Neural cell (in vitro differentiated cells): Measurements from ENCODE around the gene TXLNG. TPM values are rescaled to one million over a fixed set of nuclear protein-coding genes. Genes with fewer than 3 reads are reported as not detected.

Experiments
- H2AFZ ChIP-seq: fragments of 200-600, 300-800 bp; sonication (generic), shearing (Covaris generic); 2 replicates; pipeline ENCODE4 v1.6.0; 2014; ENCODE audit warnings: low read depth, mild to moderate bottlenecking, antibody characterized with exemption, low read length, moderate library complexity
- H3F3A ChIP-seq: fragments of 200-600 bp; shearing (Covaris generic); 2 replicates; pipeline ENCODE4 v1.6.1; 2016; ENCODE audit warnings: mild to moderate bottlenecking, moderate library complexity, mixed read lengths, antibody characterized with exemption, low read length; ENCODE audit not compliant: insufficient read depth, poor library complexity, severe bottlenecking
- H3K27ac ChIP-seq: fragments of 200-600, 300-800 bp; sonication (generic), shearing (Covaris generic); 2 replicates; pipeline ENCODE4 v1.5.1; 2014; ENCODE audit warnings: mild to moderate bottlenecking, low read length, moderate library complexity
- H3K27me3 ChIP-seq: fragments of 300-800, 200-600 bp; sonication (generic), shearing (Covaris generic); 2 replicates; pipeline ENCODE4 v1.6.0; 2014; ENCODE audit warnings: mild to moderate bottlenecking, low read depth, low read length, moderate library complexity; ENCODE audit not compliant: insufficient read depth
- H3K36me3 ChIP-seq: fragments of 300-800, 200-600 bp; sonication (generic), shearing (Covaris generic); 2 replicates; pipeline ENCODE4 v1.5.1; 2014; ENCODE audit warnings: mild to moderate bottlenecking, antibody characterized with exemption, low read length, moderate library complexity; ENCODE audit not compliant: insufficient read depth
- H3K4me2 ChIP-seq: fragments of 300-800, 200-600 bp; sonication (generic), shearing (Covaris generic); 2 replicates; pipeline ENCODE4 v1.6.0; 2014; ENCODE audit warnings: mild to moderate bottlenecking, low read length
- H3K4me3 ChIP-seq: fragments of 300-800, 200-600 bp; sonication (generic), shearing (Covaris generic); 2 replicates; pipeline ENCODE4 v1.5.1; 2014; ENCODE audit warnings: mild to moderate bottlenecking, low read length, moderate library complexity
- H3K79me2 ChIP-seq: fragments of 200-600 bp; shearing (Covaris generic); replicated peaks from 2 replicates; pipeline ENCODE4 v1.6.0; 2014; ENCODE audit warnings: mild to moderate bottlenecking, low read length, moderate library complexity; ENCODE audit not compliant: insufficient read depth
- H3K9ac ChIP-seq: fragments of 300-800, 200-600 bp; sonication (generic), shearing (Covaris generic); 2 replicates; pipeline ENCODE4 v1.6.1; 2016; ENCODE audit warnings: mild to moderate bottlenecking, low read length, mixed read lengths
- H3K9me2 ChIP-seq: fragments of 200-600 bp; shearing (Covaris generic); 2 replicates; pipeline ENCODE4 v1.6.1; 2016; ENCODE audit warnings: mild to moderate bottlenecking, low read length, mixed read lengths; ENCODE audit not compliant: insufficient read depth
- H3K9me3 ChIP-seq: fragments of 200-600, 300-800 bp; sonication (generic), shearing (Covaris generic); 2 replicates; pipeline ENCODE4 v1.6.1; 2016; ENCODE audit warnings: mild to moderate bottlenecking, mixed run types, low read length, moderate library complexity, mixed read lengths
- H4K20me1 ChIP-seq: fragments of 200-600 bp; shearing (Covaris generic); 2 replicates; pipeline ENCODE4 v1.6.1; 2016; ENCODE audit warnings: mild to moderate bottlenecking, mixed run types; ENCODE audit not compliant: insufficient read depth
- EP300 ChIP-seq: fragments of 450-650 bp; conservative IDR thresholded peaks from 2 replicates; pipeline ENCODE4 v1.6.1; 2014; ENCODE audit warnings: antibody characterized with exemption, mild to moderate bottlenecking, moderate library complexity; ENCODE audit not compliant: poor library complexity, severe bottlenecking
- EZH2 ChIP-seq: fragments of 200-600, 300-800 bp; shearing (Covaris generic), sonication (generic); IDR thresholded peaks from 2 replicates; pipeline ENCODE4 v1.6.1; 2014; ENCODE audit warnings: antibody characterized with exemption, low read length, borderline replicate concordance, mild to moderate bottlenecking; ENCODE audit not compliant: insufficient read depth, poor library complexity, severe bottlenecking
- MXI1 ChIP-seq: fragments of 450-650 bp; conservative IDR thresholded peaks from 2 replicates; pipeline ENCODE4 v1.6.1; 2014; ENCODE audit warnings: antibody characterized with exemption, mild to moderate bottlenecking; ENCODE audit not compliant: poor library complexity, severe bottlenecking
- POLR2AphosphoS5 ChIP-seq: IDR thresholded peaks from 2 replicates; pipeline ENCODE4 v1.6.1; 2012
- RAD21 ChIP-seq: fragments of 450-650 bp; conservative IDR thresholded peaks from 2 replicates; pipeline ENCODE4 v1.6.1; 2014; ENCODE audit warnings: antibody characterized with exemption, mild to moderate bottlenecking, moderate library complexity
- SMC3 ChIP-seq: fragments of 450-650 bp; conservative IDR thresholded peaks from 2 replicates; pipeline ENCODE4 v1.6.1; 2014; ENCODE audit warnings: antibody characterized with exemption, mild to moderate bottlenecking, moderate library complexity; ENCODE audit not compliant: poor library complexity
- TAF1 ChIP-seq: IDR thresholded peaks from 2 replicates; pipeline ENCODE4 v1.6.1; 2012; ENCODE audit warnings: low read depth
- polyA plus RNA-seq: library from polyadenylated mRNA; depleted of rRNA; stranded (reverse); fragments of >200 nt; gene quantifications from 2 replicates; pipeline ENCODE4 v1.2.3, GENCODE V29; 2014
- TF ChIP-seq, protein P1 (sequence below): fragments of 450-650 bp; IDR thresholded peaks from 2 replicates; pipeline ENCODE4 v1.5.1; 2014; ENCODE audit warnings: antibody characterized with exemption, mild to moderate bottlenecking, moderate library complexity; ENCODE audit not compliant: poor library complexity, severe bottlenecking
- TF ChIP-seq, protein P2 (sequence below): IDR thresholded peaks from 2 replicates; pipeline ENCODE4 v1.6.1; 2012; ENCODE audit warnings: borderline replicate concordance

TXLNG gene
- polyA plus RNA-seq, 1 donor from 2014 or later, result 24.2 TPM

- H3K4me3 ChIP-seq, result no peak overlapping the region
- no peaks in the 10 kb centered on the region for H3K9me2 ChIP-seq
- no peak overlapping the region for H3K4me2 ChIP-seq
- no peaks in the 10 kb centered on the region for H3K36me3 ChIP-seq
- H4K20me1 ChIP-seq, result no peaks in the 10 kb centered on the region
- H2AFZ ChIP-seq, result no peak overlapping the region
- no peaks in the 10 kb centered on the region for H3K27me3 ChIP-seq
- H3F3A ChIP-seq, result no peaks in the 10 kb centered on the region
- no peaks in the 10 kb centered on the region for H3K79me2 ChIP-seq
- no peaks in the 10 kb centered on the region for H3K9me3 ChIP-seq
- no peak overlapping the region for H3K27ac ChIP-seq
- no peak for TF ChIP-seq MXI1
- TF ChIP-seq, protein P1, sequence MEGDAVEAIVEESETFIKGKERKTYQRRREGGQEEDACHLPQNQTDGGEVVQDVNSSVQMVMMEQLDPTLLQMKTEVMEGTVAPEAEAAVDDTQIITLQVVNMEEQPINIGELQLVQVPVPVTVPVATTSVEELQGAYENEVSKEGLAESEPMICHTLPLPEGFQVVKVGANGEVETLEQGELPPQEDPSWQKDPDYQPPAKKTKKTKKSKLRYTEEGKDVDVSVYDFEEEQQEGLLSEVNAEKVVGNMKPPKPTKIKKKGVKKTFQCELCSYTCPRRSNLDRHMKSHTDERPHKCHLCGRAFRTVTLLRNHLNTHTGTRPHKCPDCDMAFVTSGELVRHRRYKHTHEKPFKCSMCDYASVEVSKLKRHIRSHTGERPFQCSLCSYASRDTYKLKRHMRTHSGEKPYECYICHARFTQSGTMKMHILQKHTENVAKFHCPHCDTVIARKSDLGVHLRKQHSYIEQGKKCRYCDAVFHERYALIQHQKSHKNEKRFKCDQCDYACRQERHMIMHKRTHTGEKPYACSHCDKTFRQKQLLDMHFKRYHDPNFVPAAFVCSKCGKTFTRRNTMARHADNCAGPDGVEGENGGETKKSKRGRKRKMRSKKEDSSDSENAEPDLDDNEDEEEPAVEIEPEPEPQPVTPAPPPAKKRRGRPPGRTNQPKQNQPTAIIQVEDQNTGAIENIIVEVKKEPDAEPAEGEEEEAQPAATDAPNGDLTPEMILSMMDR, result no peak
- TF ChIP-seq TAF1, result no peak
- TF ChIP-seq EP300, result no peak
- TF ChIP-seq, protein P2, sequence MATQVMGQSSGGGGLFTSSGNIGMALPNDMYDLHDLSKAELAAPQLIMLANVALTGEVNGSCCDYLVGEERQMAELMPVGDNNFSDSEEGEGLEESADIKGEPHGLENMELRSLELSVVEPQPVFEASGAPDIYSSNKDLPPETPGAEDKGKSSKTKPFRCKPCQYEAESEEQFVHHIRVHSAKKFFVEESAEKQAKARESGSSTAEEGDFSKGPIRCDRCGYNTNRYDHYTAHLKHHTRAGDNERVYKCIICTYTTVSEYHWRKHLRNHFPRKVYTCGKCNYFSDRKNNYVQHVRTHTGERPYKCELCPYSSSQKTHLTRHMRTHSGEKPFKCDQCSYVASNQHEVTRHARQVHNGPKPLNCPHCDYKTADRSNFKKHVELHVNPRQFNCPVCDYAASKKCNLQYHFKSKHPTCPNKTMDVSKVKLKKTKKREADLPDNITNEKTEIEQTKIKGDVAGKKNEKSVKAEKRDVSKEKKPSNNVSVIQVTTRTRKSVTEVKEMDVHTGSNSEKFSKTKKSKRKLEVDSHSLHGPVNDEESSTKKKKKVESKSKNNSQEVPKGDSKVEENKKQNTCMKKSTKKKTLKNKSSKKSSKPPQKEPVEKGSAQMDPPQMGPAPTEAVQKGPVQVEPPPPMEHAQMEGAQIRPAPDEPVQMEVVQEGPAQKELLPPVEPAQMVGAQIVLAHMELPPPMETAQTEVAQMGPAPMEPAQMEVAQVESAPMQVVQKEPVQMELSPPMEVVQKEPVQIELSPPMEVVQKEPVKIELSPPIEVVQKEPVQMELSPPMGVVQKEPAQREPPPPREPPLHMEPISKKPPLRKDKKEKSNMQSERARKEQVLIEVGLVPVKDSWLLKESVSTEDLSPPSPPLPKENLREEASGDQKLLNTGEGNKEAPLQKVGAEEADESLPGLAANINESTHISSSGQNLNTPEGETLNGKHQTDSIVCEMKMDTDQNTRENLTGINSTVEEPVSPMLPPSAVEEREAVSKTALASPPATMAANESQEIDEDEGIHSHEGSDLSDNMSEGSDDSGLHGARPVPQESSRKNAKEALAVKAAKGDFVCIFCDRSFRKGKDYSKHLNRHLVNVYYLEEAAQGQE, result no peak
- no peak for TF ChIP-seq POLR2AphosphoS5
- TF ChIP-seq RAD21, result no peak
- H3K9ac ChIP-seq, result no peak overlapping the region
Measured at GRCh38 chrX:16750136-16750535, 36.1 kb upstream of the TXLNG start.

GRCh38 chrX:16754019-16754418 is 32.2 kb upstream of the TXLNG start:
- no peak overlapping the region for H3K9ac ChIP-seq
- no peak overlapping the region for H3K4me2 ChIP-seq

More at GRCh38 chrX:16754019-16754418, 32.2 kb upstream of the TXLNG start:
- H4K20me1 ChIP-seq, result no peaks in the 10 kb centered on the region
- H3K9me3 ChIP-seq, result no peaks in the 10 kb centered on the region
- no peak overlapping the region for H3K27ac ChIP-seq
- H2AFZ ChIP-seq, result no peak overlapping the region
- H3K36me3 ChIP-seq, result no peaks in the 10 kb centered on the region
- H3K27me3 ChIP-seq, result no peaks in the 10 kb centered on the region
- no peak overlapping the region for H3K4me3 ChIP-seq
- no peaks in the 10 kb centered on the region for H3K9me2 ChIP-seq
- no peaks in the 10 kb centered on the region for H3K79me2 ChIP-seq
- H3F3A ChIP-seq, result no peaks in the 10 kb centered on the region
- TF ChIP-seq, protein P1, result no peak
- TF ChIP-seq SMC3, result no peak
- no peak for TF ChIP-seq MXI1
- no peak for TF ChIP-seq EZH2
- no peak for TF ChIP-seq RAD21
- no peak for TF ChIP-seq TAF1
- no peak for TF ChIP-seq EP300
- TF ChIP-seq POLR2AphosphoS5, result no peak
- TF ChIP-seq, protein P2, result no peak
